AG09319 (cell line): ENCODE data around the gene SRBD1.

Experiments used
- DNase-seq: peaks from one replicate; pipeline ENCODE4 v3.0.0-alpha.2; 2010; ENCODE audit warnings: low read depth; ENCODE audit errors: extremely low read depth
- CTCF ChIP-seq: IDR thresholded peaks from 2 replicates; pipeline ENCODE4 v1.5.1; 2011; ENCODE audit warnings: low read depth, mild to moderate bottlenecking, inconsistent platforms, low read length, moderate library complexity

SRBD1 gene

GRCh38 chr2:45591073-45591472, 20.0 kb downstream of the SRBD1 start:
- DNase-seq, result no peak
- no peak for TF ChIP-seq CTCF

GRCh38 chr2:45588158-45588829, 22.8 kb downstream of the SRBD1 start:
- no peak for DNase-seq
- no peak for TF ChIP-seq CTCF

GRCh38 chr2:45586600-45586999, 24.5 kb downstream of the SRBD1 start:
- DNase-seq, result no peak
- TF ChIP-seq CTCF, result no peak

GRCh38 chr2:45585267-45585861, 25.7 kb downstream of the SRBD1 start:
- peak; percentile 75 for TF ChIP-seq CTCF
- DNase-seq, result no peak

- DNase-seq, result no peak
- no peak for TF ChIP-seq CTCF
These were observed 27.1 kb downstream of the SRBD1 start for GRCh38 chr2:45583977-45584376.

- DNase-seq, result no peak
- no peak for TF ChIP-seq CTCF
These were observed 28.5 kb downstream of the SRBD1 start for GRCh38 chr2:45582522-45582921.

- DNase-seq, result no peak
- peak; percentile 63 for TF ChIP-seq CTCF
These were observed 32.8 kb downstream of the SRBD1 start for GRCh38 chr2:45578056-45578843.
